GM23338 (cell line): ENCODE results near the gene WBP2NL. TPM values are rescaled to one million over a fixed set of nuclear protein-coding genes. Genes with fewer than 3 reads are reported as not detected.

Experiments
- ATAC-seq: fragments of 200-7000 bp; cut with Tn5 transposase; 3 replicates; pipeline ENCODE4 v1.9.1; 2020
- DNase-seq: peaks from one replicate; pipeline ENCODE4 v3.0.0-alpha.2; 2015; ENCODE audit warnings: low spot score
- H2AFZ ChIP-seq: fragments of 200-600 bp; sonication (generic); 2 replicates; pipeline ENCODE4 v1.8.0; 2016; ENCODE audit warnings: antibody characterized with exemption, mild to moderate bottlenecking, moderate library complexity
- H3F3A ChIP-seq: fragments of 200-600 bp; sonication (generic); replicated peaks from 2 replicates; pipeline ENCODE4 v1.8.0; 2017; ENCODE audit warnings: antibody characterized with exemption, mixed run types, low read depth
- H3K27ac ChIP-seq: fragments of 200-600 bp; sonication (generic); 2 replicates; pipeline ENCODE4 v1.6.1; 2016; ENCODE audit warnings: low read depth
- H3K27me3 ChIP-seq: fragments of 200-600 bp; sonication (generic); 2 replicates; pipeline ENCODE4 v1.8.0; 2016; ENCODE audit warnings: mild to moderate bottlenecking, mixed run types, moderate library complexity; ENCODE audit not compliant: insufficient read depth
- H3K36me3 ChIP-seq: fragments of 200-600 bp; sonication (generic); 2 replicates; pipeline ENCODE4 v1.8.0; 2016; ENCODE audit warnings: mild to moderate bottlenecking; ENCODE audit not compliant: insufficient read depth
- H3K4me1 ChIP-seq: fragments of 200-600 bp; sonication (generic); 2 replicates; pipeline ENCODE4 v1.8.0; 2016; ENCODE audit warnings: mild to moderate bottlenecking, moderate library complexity; ENCODE audit not compliant: insufficient read depth
- H3K4me2 ChIP-seq: fragments of 200-600 bp; sonication (generic); 2 replicates; pipeline ENCODE4 v1.7.1; 2017; ENCODE audit warnings: mixed run types
- H3K4me3 ChIP-seq: fragments of 200-600 bp; sonication (generic); 2 replicates; pipeline ENCODE4 v1.6.1; 2016; ENCODE audit warnings: mixed run types
- H3K79me2 ChIP-seq: fragments of 200-600 bp; sonication (generic); replicated peaks from 2 replicates; pipeline ENCODE4 v1.8.0; 2017; ENCODE audit warnings: mild to moderate bottlenecking; ENCODE audit not compliant: insufficient read depth
- H3K9me2 ChIP-seq: fragments of 200-600 bp; sonication (generic); 2 replicates; pipeline ENCODE4 v1.8.0; 2017; ENCODE audit not compliant: insufficient read depth
- H4K20me1 ChIP-seq: fragments of 200-600 bp; sonication (generic); replicated peaks from 2 replicates; pipeline ENCODE4 v1.8.0; 2017; ENCODE audit warnings: mild to moderate bottlenecking; ENCODE audit not compliant: insufficient read depth
- H3K27ac Mint-ChIP-seq: 2 replicates; pipeline ENCODE4 v1.8.0; 2020; ENCODE audit warnings: inconsistent platforms, mild to moderate bottlenecking, moderate library complexity, mixed read lengths
- H3K27me3 Mint-ChIP-seq: 3 replicates; pipeline ENCODE4 v1.8.0; 2022; ENCODE audit warnings: low read depth, mild to moderate bottlenecking, moderate library complexity, mixed read lengths, inconsistent platforms; ENCODE audit not compliant: insufficient read depth, poor library complexity
- H3K36me3 Mint-ChIP-seq: 3 replicates; pipeline ENCODE4 v1.8.0; 2021; ENCODE audit warnings: low read depth, mild to moderate bottlenecking, inconsistent platforms, moderate library complexity, mixed read lengths
- H3K4me1 Mint-ChIP-seq: 3 replicates; pipeline ENCODE4 v1.8.0; 2020; ENCODE audit warnings: mild to moderate bottlenecking, inconsistent platforms, mixed read lengths
- H3K4me3 Mint-ChIP-seq: 3 replicates; pipeline ENCODE4 v1.8.0; 2021; ENCODE audit warnings: moderate library complexity, mild to moderate bottlenecking, inconsistent platforms, mixed read lengths
- H3K9me3 Mint-ChIP-seq: 3 replicates; pipeline ENCODE4 v1.8.0; 2020; ENCODE audit warnings: moderate library complexity, mild to moderate bottlenecking, inconsistent platforms, mixed read lengths
- polyA plus RNA-seq: library from polyadenylated mRNA; unstranded; fragments of >200 nt; fragmentation: Nextera tagmentation; extraction: Ambion mirVana; gene quantifications from 2 replicates; pipeline ENCODE4 v1.2.1, GENCODE V29; 2016
- total RNA-seq: library from RNA; depleted of rRNA; stranded (reverse); fragments of >200 nt; shearing (Covaris generic); gene quantifications from 2 replicates; pipeline ENCODE4 v1.2.3, GENCODE V29; 2014
- TF ChIP-seq, protein P1 (sequence below): fragments of 250-450 bp; sonication (Bioruptor Pico); IDR thresholded peaks from 2 replicates; pipeline ENCODE4 v1.5.0; 2020; ENCODE audit warnings: mild to moderate bottlenecking, moderate library complexity

Gene WBP2NL
- total and polyA plus RNA-seq, 2 experiments from 2014 or later = 0.14 TPM; not detected in 1

DNA sequence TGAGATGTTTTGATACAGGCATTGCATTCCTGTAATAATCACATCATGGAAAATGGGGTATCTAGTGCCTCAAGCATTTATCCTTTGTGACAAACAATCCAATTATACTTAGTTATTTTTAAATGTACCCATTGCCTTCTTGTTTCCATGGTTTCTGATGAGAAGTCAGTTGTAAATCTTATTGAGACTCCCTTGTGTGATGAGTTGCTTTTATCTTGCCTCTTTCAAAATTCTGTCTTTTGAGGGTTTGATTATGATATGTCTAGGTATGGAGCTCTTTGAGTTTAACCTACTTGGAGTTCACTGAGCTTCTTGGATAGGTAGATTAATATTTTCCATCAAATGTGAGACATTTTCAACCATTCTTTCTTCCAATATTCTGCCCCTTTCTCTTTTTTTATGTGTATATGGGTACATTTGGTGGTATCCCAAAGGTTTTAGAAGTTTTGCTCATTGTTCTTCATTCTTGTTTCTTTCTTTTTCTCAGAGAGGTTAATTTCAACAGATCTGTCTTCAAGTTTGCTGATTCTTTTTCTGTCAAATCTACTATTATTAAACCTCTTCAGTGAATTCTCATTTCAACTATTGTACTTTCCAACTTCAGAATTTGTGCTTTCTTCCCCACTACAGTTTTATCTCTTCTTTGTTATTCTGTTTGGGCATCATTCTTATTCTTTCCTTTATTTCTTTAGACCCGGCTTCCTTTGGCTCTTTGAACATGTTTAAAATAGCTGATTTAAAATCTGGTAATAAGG lies 58.3 kb downstream of the WBP2NL start:
- peaks cover 23% of the 10 kb centered on the region for H3K9me3 Mint-ChIP-seq

More for the DNA sequence above, 58.3 kb downstream of the WBP2NL start:
- no peak overlapping the region for H3K27ac Mint-ChIP-seq
- TF ChIP-seq, protein P1, sequence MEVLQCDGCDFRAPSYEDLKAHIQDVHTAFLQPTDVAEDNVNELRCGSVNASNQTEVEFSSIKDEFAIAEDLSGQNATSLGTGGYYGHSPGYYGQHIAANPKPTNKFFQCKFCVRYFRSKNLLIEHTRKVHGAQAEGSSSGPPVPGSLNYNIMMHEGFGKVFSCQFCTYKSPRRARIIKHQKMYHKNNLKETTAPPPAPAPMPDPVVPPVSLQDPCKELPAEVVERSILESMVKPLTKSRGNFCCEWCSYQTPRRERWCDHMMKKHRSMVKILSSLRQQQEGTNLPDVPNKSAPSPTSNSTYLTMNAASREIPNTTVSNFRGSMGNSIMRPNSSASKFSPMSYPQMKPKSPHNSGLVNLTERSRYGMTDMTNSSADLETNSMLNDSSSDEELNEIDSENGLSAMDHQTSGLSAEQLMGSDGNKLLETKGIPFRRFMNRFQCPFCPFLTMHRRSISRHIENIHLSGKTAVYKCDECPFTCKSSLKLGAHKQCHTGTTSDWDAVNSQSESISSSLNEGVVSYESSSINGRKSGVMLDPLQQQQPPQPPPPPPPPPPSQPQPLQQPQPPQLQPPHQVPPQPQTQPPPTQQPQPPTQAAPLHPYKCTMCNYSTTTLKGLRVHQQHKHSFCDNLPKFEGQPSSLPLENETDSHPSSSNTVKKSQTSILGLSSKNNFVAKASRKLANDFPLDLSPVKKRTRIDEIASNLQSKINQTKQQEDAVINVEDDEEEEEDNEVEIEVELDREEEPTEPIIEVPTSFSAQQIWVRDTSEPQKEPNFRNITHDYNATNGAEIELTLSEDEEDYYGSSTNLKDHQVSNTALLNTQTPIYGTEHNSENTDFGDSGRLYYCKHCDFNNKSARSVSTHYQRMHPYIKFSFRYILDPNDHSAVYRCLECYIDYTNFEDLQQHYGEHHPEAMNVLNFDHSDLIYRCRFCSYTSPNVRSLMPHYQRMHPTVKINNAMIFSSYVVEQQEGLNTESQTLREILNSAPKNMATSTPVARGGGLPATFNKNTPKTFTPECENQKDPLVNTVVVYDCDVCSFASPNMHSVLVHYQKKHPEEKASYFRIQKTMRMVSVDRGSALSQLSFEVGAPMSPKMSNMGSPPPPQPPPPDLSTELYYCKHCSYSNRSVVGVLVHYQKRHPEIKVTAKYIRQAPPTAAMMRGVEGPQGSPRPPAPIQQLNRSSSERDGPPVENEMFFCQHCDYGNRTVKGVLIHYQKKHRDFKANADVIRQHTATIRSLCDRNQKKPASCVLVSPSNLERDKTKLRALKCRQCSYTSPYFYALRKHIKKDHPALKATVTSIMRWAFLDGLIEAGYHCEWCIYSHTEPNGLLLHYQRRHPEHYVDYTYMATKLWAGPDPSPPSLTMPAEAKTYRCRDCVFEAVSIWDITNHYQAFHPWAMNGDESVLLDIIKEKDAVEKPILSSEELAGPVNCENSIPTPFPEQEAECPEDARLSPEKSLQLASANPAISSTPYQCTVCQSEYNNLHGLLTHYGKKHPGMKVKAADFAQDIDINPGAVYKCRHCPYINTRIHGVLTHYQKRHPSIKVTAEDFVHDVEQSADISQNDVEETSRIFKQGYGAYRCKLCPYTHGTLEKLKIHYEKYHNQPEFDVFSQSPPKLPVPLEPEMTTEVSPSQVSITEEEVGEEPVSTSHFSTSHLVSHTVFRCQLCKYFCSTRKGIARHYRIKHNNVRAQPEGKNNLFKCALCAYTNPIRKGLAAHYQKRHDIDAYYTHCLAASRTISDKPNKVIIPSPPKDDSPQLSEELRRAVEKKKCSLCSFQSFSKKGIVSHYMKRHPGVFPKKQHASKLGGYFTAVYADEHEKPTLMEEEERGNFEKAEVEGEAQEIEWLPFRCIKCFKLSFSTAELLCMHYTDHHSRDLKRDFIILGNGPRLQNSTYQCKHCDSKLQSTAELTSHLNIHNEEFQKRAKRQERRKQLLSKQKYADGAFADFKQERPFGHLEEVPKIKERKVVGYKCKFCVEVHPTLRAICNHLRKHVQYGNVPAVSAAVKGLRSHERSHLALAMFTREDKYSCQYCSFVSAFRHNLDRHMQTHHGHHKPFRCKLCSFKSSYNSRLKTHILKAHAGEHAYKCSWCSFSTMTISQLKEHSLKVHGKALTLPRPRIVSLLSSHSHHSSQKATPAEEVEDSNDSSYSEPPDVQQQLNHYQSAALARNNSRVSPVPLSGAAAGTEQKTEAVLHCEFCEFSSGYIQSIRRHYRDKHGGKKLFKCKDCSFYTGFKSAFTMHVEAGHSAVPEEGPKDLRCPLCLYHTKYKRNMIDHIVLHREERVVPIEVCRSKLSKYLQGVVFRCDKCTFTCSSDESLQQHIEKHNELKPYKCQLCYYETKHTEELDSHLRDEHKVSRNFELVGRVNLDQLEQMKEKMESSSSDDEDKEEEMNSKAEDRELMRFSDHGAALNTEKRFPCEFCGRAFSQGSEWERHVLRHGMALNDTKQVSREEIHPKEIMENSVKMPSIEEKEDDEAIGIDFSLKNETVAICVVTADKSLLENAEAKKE (CRISPR knock-in tag) = no peak
- Histone ChIP-seq H3K36me3 (0 out of 2 replicates have a peak, but pooled peaks cover 2% of the 10 kb centered on the region), H2AFZ (no peak overlapping the region), H3K79me2 (no peaks in the 10 kb centered on the region), H3K27ac (no peak overlapping the region), H3K9me2 (0 out of 2 replicates have a peak, but pooled peaks cover 5% of the 10 kb centered on the region), H4K20me1 (no peaks in the 10 kb centered on the region), H3K4me1 (no peaks in the 10 kb centered on the region), H3K4me2 (no peak overlapping the region), H3F3A (no peaks in the 10 kb centered on the region), H3K4me3 (no peak overlapping the region), H3K27me3 (no peaks in the 10 kb centered on the region)
- DNase-seq (no peak), ATAC-seq (no peak)
- H3K36me3 Mint-ChIP-seq = peaks cover 42% of the 10 kb centered on the region
- H3K4me3 Mint-ChIP-seq = no peak overlapping the region
- H3K4me1 Mint-ChIP-seq = no peaks in the 10 kb centered on the region
- no peaks in the 10 kb centered on the region for H3K27me3 Mint-ChIP-seq
